Measurements from ENCODE around the gene DOK5. TPM values are rescaled to one million over a fixed set of nuclear protein-coding genes. Genes with fewer than 3 reads are reported as not detected.

The DOK5 gene
- total RNA-seq, 1 donor from 2014 or later = 0.74 TPM

- intact Hi-C loops (cut with DNase I) = no loop called here
- no peak for TF ChIP-seq CTCF (IDR thresholded peaks at IDR 0.05)
- H3K36me3 ChIP-seq = no peaks in the 10 kb centered on the region
- no peaks in the 10 kb centered on the region for H3K4me1 ChIP-seq
- no peak overlapping the region for H3K27ac ChIP-seq
- H3K9me3 ChIP-seq = no peaks in the 10 kb centered on the region
- no peaks in the 10 kb centered on the region for H3K27me3 ChIP-seq (ENCODE audit: low read depth)
- ATAC-seq = no peak
- H3K4me3 ChIP-seq = no peak overlapping the region
- DNase-seq = no peak
Measured at GRCh38 chr20:54690323-54690722, 214.9 kb downstream of the DOK5 start.

GRCh38 chr20:54691327-54691726 is 215.9 kb downstream of the DOK5 start:
- no peak for ATAC-seq
- no peaks in the 10 kb centered on the region for H3K9me3 ChIP-seq
- no peaks in the 10 kb centered on the region for H3K4me1 ChIP-seq
- no peaks in the 10 kb centered on the region for H3K27me3 ChIP-seq (ENCODE audit: low read depth)
- intact Hi-C loops (cut with DNase I) = no loop called here
- DNase-seq = no peak
- H3K4me3 ChIP-seq = no peak overlapping the region
- no peak for TF ChIP-seq CTCF (IDR thresholded peaks at IDR 0.05)
- no peak overlapping the region for H3K27ac ChIP-seq
- no peaks in the 10 kb centered on the region for H3K36me3 ChIP-seq

DNA sequence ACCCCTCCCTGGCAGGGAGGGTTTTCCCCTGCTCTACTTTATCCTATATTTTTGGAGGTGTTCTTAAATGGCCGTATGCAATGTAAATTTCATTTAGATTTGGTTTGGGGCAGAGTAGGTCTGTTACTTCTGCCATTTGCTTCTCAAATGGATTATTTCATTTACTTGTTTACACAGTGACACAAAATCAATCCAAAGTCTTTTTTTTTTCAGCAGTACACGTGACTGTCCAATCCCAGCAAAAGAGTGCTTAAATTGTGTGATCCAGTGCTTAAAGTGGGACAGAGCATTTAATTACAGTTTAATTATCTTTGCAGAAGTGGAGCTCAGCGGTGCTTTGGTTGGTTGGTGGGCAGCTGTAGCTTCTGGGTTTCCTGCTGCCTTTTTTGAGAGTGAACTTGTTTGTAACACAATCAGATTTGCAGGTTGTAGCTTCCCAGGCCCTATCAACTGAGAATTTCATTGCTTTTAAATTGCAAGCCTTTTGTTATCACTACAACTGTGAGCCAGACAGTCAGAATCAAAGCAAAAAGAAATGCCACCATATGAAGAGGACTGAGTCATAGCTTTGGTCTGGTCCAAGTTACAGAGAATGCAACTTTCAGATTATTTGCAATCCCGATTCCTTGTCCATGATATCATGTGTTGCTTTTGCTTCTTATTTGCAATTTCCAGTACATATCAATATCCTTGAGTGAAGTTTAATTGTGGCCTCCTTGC is 216.9 kb downstream of the DOK5 start:
- TF ChIP-seq CTCF (IDR thresholded peaks at IDR 0.05) = no peak
- Histone ChIP-seq H3K27ac (no peak overlapping the region), H3K9me3 (no peaks in the 10 kb centered on the region), H3K36me3 (no peaks in the 10 kb centered on the region), H3K27me3 (ENCODE audit: low read depth) (no peaks in the 10 kb centered on the region), H3K4me3 (no peak overlapping the region), H3K4me1 (no peaks in the 10 kb centered on the region)
- DNase-seq (no peak), ATAC-seq (no peak)
- intact Hi-C loops (cut with DNase I) = no loop called here

GRCh38 chr20:54694516-54694915 is 219.1 kb downstream of the DOK5 start:
- no peak overlapping the region for H3K4me3 ChIP-seq
- TF ChIP-seq CTCF (IDR thresholded peaks at IDR 0.05) = no peak
- no peaks in the 10 kb centered on the region for H3K36me3 ChIP-seq
- intact Hi-C loops (cut with DNase I) = no loop called here
- H3K9me3 ChIP-seq = no peaks in the 10 kb centered on the region
- ATAC-seq = no peak
- no peaks in the 10 kb centered on the region for H3K4me1 ChIP-seq
- no peak overlapping the region for H3K27ac ChIP-seq
- H3K27me3 ChIP-seq (ENCODE audit: low read depth) = no peaks in the 10 kb centered on the region
- DNase-seq = no peak

- intact Hi-C loops (cut with DNase I) = no loop called here
- DNase-seq (no peak), ATAC-seq (no peak)
- H3K27ac ChIP-seq = no peak overlapping the region
- no peaks in the 10 kb centered on the region for H3K9me3 ChIP-seq
- no peak overlapping the region for H3K4me3 ChIP-seq
- no peaks in the 10 kb centered on the region for H3K27me3 ChIP-seq (ENCODE audit: low read depth)
- no peaks in the 10 kb centered on the region for H3K36me3 ChIP-seq
- TF ChIP-seq CTCF (IDR thresholded peaks at IDR 0.05) = no peak
- H3K4me1 ChIP-seq = no peaks in the 10 kb centered on the region
Measured at GRCh38 chr20:54698373-54698772, 223.0 kb downstream of the DOK5 start.

Data from lower lobe of right lung (tissue), 2 donors.